ENCODE data around the gene S100A5. TPM values are rescaled to one million over a fixed set of nuclear protein-coding genes. Genes with fewer than 3 reads are reported as not detected.

The S100A5 gene
- total RNA-seq, 1 experiment from 2014 or later, result 6.0 TPM

GRCh38 chr1:153506386-153506785 lies 34.3 kb downstream of the S100A5 start:
- ChIA-PET RAD21 (ENCODE audit: low non-redundant PET in 1 of 2, low total read pairs in 2 of 2, uncharacterized antibody in 2 of 2, unreplicated experiment in 2 of 2) (interaction anchor here in 1 of 2 experiments (0.9 kb wide), 1 partner anchor 61 kb away, joined by 3 read pairs; no protein-coding TSS in a partner anchor), POLR2A (interaction anchor here (1.3 to 1.5 kb wide), 2 partner anchors 45 to 60 kb away, joined by 3 to 4 read pairs; no protein-coding TSS in a partner anchor), CTCF (interaction anchor here (1.3 to 1.8 kb wide), 4 partner anchors 9 to 153 kb away, joined by 4 read pairs; no protein-coding TSS in a partner anchor)
- peak overlapping the region; percentile 65 for H3K4me2 ChIP-seq (ENCODE audit: low read length)
- no peaks in the 10 kb centered on the region for H3K79me2 ChIP-seq (ENCODE audit: insufficient read depth, low read length)
- H2AFZ ChIP-seq (ENCODE audit: low read depth, low read length, poor library complexity, severe bottlenecking), result no peak overlapping the region
- no peak for TF ChIP-seq FOSL1 (IDR thresholded peaks at IDR 0.05; ENCODE audit: low read depth)
- no peak for TF ChIP-seq ZBTB33 (IDR thresholded peaks at IDR 0.05; ENCODE audit: extremely low read depth, insufficient replicate concordance, low read length)
- TF ChIP-seq RAD21 (IDR thresholded peaks at IDR 0.05; ENCODE audit: low read depth), result no peak
- no peak overlapping the region for H3K4me3 ChIP-seq (replicated peaks in 1 of 2; ENCODE audit: low read depth in 1 of 2, low read length in 2 of 2)
- DNase-seq (ENCODE audit: low read depth, low spot score) (no peak), ATAC-seq (peak; percentile 2; the same call in 1 of the 2 replicates)
- H3K9me3 ChIP-seq (ENCODE audit: control insufficient read depth in 1 of 2, insufficient read depth in 1 of 2, low read depth in 1 of 2, low read length in 2 of 2), result no peaks in the 10 kb centered on the region
- no peaks in the 10 kb centered on the region for H3K27me3 ChIP-seq (ENCODE audit: insufficient read depth, low read length)
- no peaks in the 10 kb centered on the region for H3K9me2 ChIP-seq (ENCODE audit: insufficient read depth)
- peaks cover 17 to 52% of the 10 kb centered on the region in 2 experiments for H3K4me1 ChIP-seq (ENCODE audit: control insufficient read depth in 1 of 2, insufficient read depth in 2 of 2, low read length in 2 of 2)
- no TSS peak for BruUV-seq (replicated peaks)
- peak overlapping the region; percentile 47 for H3K9ac ChIP-seq (ENCODE audit: low read length)
- peak overlapping the region; percentile 19; the same call in 1 of the 2 replicates for H3K27ac ChIP-seq (ENCODE audit: low read depth, low read length)
- intact Hi-C loops (cut with micrococcal nuclease), result loop anchor here (5.0 kb wide), 1 partner anchor 481 kb away; the partner anchor contains the start of gene RAB13
- no peaks in the 10 kb centered on the region for H4K20me1 ChIP-seq (ENCODE audit: insufficient read depth)
- no peaks in the 10 kb centered on the region for H3K36me3 ChIP-seq (ENCODE audit: control insufficient read depth in 1 of 2, insufficient read depth in 2 of 2, low read length in 2 of 2)

GRCh38 chr1:153505576-153505975 lies 35.2 kb downstream of the S100A5 start:
- intact Hi-C loops (cut with micrococcal nuclease), result loop anchor here (5.0 kb wide), 1 partner anchor 482 kb away; the partner anchor contains the start of gene RAB13
- H3K4me1 ChIP-seq (ENCODE audit: control insufficient read depth in 1 of 2, insufficient read depth in 2 of 2, low read length in 2 of 2), result peaks cover 14 to 45% of the 10 kb centered on the region in 2 experiments
- BruUV-seq (replicated peaks), result no TSS peak
- no peak overlapping the region for H3K9ac ChIP-seq (ENCODE audit: low read length)
- no peak overlapping the region for H3K4me2 ChIP-seq (ENCODE audit: low read length)
- no peak overlapping the region for H3K27ac ChIP-seq (ENCODE audit: low read depth, low read length)
- ChIA-PET CTCF (interaction anchor here (1.3 to 1.6 kb wide), 2 partner anchors 10 to 153 kb away, joined by 4 to 5 read pairs; no protein-coding TSS in a partner anchor), RAD21 (ENCODE audit: low non-redundant PET in 1 of 2, low total read pairs in 2 of 2, uncharacterized antibody in 2 of 2, unreplicated experiment in 2 of 2) (no interaction called here), POLR2A (interaction anchor here (1.5 kb wide), 1 partner anchor 46 kb away, joined by 3 read pairs; no protein-coding TSS in a partner anchor)
- no peak for TF ChIP-seq ATF3 (IDR thresholded peaks at IDR 0.05)
- no peak overlapping the region for H3K4me3 ChIP-seq (replicated peaks in 1 of 2; ENCODE audit: low read depth in 1 of 2, low read length in 2 of 2)
- no peaks in the 10 kb centered on the region for H3K79me2 ChIP-seq (ENCODE audit: insufficient read depth, low read length)
- H3K9me3 ChIP-seq (ENCODE audit: control insufficient read depth in 1 of 2, insufficient read depth in 1 of 2, low read depth in 1 of 2, low read length in 2 of 2), result no peaks in the 10 kb centered on the region
- no peaks in the 10 kb centered on the region for H3K36me3 ChIP-seq (ENCODE audit: control insufficient read depth in 1 of 2, insufficient read depth in 2 of 2, low read length in 2 of 2)
- ATAC-seq (no peak), DNase-seq (ENCODE audit: low read depth, low spot score) (no peak)
- H4K20me1 ChIP-seq (ENCODE audit: insufficient read depth), result no peaks in the 10 kb centered on the region
- no peaks in the 10 kb centered on the region for H3K27me3 ChIP-seq (ENCODE audit: insufficient read depth, low read length)
- no peak overlapping the region for H2AFZ ChIP-seq (ENCODE audit: low read depth, low read length, poor library complexity, severe bottlenecking)
- H3K9me2 ChIP-seq (ENCODE audit: insufficient read depth), result no peaks in the 10 kb centered on the region
